GM21825 (cell line): ENCODE results near the gene CORO1C.
"Not testable (repeated sequence)": the region's sequence is repeated elsewhere in the genome, so short reads cannot be mapped to it uniquely, and the experiment has no call there.

Source experiments
- ATAC-seq: cut with Tn5 transposase; IDR thresholded peaks from one replicate; pipeline ENCODE4 v1.9.1; 2021; ENCODE audit warnings: mild to moderate bottlenecking, moderate library complexity; ENCODE audit not compliant: unreplicated experiment

CORO1C gene

DNA sequence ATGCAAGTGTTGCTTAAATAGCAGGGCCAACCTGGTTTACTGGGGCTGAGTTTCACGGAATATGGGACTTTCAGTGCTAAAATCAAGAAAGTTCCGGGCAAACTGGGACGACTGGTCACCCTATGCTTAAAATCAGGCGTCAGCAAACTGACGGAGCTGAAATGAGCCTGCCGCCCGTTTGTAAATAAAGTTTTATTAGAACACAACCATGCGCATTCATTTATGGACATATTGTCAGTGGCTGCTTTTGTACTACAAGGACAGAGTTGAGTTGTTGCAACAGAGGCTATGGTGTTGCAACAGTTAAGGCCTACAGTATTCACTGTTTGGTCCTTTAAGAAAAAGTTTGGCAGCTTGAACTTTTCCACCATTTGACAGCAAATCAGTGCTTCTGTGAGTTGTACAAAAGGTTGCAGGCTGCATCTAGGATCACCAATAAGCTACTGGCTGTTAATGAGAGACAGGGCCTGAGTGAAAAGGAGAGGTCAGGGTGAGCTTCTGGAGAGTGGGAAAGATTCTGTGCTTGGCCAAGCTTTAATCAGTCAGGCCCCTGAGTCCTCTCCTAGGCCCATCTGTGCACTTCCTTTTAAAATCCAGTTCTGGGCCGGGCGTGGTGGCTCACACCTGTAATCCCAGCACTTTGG is 111.0 kb downstream of the CORO1C start:
- ATAC-seq: no peak

DNA sequence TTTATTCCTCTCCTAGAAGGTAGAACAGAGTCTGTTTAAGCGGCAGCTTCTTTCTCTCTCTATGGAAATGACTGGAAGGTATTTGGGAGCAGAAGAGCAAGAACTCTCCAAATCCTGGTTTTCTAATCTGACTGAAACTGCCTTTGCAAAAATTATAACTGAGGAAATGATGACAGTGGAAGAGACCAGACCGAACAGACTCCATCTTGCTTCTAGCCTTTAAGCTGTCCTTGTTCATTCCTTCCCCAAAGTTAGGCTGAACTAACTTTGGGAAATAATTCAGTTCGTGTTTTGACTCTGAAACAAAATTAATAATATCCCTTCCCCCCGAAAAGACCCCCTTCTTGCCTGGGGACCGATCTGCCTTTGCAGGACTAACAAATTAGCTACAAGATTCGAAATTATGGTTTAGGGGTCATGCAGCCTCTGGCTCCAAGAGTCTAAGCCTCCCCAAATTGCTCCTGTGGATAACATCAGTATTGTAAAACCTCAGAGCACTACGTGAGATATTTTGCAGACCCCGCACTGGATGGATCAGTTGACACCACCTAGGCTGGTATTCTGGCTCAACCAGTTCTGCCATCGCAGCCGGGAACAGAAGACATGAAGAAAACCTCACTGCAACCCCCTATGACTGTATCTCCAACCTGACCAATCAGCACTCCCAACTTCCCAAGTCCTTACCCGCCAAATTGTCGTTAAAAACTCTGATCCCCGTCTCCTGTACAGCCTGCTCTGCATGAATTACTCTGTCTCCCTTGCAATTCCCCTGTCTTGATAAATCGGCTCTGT is 111.8 kb downstream of the CORO1C start:
- no peak for ATAC-seq

DNA sequence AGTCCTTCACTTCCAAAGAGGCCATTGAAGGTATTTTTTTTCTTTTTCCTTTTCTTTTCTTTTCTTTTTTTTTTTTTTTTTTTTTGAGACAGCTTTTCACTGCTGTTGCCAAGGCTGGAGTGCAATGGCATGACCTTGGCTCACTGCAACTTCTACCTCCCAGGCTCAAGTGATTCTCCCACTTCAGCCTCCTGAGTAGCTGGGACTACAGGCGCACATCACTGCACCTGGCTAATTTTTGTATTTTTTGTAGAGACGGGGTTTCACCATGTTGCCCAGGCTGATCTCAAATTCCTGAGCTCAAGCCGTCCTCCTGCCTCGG is 112.4 kb downstream of the CORO1C start:
- not testable (repeated sequence) for ATAC-seq

DNA sequence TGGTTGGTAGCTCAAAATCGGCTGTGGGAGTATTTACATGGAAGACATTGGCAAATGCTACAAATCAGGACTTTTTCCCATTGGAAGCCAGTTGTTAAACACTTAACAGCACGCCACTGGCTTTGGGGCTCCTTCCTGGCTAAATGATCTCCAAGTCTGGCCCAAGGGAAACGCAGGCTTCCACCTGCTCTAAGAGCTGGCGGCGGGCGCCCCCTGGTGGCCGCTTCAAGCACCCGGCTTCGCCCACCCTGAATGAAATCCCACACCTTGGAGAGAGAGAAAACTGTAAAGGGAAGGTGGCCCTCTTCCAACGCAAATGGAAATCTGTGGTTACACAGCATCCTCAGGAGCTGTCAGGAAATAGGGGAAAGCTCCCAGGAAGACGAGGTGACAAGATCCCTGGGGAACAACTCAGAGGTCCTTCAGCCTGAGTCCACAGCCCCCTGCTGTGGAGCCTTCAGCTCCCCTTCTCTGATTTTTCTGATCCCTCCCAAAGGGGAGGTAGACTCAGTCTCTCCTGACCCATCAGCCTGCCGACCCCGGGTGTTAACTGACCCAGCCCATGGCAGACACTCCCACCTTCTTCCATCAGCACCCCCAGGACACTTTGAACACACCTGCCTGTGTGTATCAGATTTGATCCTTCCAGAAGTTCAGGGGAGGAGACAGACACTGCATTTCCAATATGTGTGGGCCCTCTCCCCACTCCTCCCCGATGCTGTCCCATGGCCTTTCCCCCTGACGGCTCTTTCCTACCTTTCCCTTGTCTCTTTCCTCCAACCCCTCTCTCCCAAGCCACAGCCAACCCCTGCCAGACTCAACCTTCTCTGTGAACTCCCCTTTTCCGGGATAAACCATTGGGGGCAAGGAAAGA is 113.0 kb downstream of the CORO1C start:
- ATAC-seq: peak; percentile 48

DNA sequence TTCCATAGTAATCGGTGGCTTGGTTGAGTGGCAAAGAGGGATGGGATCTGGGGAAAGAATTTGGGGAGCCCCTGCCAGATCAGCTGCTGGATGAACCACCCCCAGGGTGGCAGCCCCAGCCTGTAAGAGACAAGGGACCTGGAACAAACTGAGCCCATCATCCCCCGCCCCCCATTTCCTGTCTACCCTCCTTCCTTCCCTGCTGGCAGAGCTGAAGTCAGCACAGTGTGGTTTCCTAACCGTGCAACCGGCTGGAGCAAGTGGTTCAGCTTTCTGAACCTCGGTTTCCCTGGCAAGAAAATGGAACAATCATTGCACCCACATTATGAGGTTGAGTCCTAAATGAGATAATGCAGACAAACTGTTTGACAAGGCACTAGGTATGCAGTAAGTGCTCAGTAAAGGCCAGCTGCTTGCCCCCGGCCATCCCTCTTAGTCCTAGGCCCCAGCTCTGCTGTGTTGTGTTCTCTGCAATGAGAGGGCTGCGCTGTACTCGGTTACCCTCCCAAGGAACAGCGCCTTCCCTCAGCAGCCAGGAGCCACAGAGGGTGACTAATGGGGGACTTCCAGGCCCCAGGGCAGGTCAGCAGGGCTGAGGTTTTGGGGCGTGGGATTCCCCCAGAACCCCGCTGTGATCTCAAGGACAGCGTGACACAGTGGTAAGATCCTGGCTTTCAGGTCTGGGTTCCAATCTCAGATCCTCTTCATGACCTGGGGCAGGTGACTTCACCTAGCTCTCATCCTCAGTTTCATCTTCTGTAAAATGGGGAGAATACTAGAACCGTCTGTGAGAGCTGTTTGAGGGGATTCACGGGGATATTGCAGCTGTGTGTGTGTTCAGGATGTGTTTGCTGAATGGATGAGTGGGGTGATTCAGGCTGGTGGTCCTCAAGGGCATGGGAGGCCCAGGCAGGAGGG is 114.1 kb downstream of the CORO1C start:
- peak; percentile 83 for ATAC-seq

DNA sequence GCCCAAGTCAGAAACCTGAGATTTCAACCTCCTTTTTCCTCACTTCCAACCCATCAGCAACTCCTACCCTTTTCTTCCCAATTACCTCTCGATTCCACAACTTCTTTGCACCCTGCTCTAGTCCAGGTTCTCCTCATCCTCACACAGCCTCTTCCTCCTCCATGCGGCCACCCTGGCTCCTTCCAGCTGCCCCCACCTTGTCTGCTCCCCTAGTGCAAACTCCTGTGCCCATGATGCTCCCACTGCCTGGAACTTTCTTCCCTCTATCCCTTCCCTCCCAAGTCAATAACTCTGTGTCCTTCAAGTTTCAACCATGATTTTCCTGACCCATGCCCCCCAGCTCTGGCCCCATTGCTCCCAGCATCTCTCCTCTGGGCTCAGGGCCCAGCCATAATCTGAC is 115.0 kb downstream of the CORO1C start:
- ATAC-seq: no peak

DNA sequence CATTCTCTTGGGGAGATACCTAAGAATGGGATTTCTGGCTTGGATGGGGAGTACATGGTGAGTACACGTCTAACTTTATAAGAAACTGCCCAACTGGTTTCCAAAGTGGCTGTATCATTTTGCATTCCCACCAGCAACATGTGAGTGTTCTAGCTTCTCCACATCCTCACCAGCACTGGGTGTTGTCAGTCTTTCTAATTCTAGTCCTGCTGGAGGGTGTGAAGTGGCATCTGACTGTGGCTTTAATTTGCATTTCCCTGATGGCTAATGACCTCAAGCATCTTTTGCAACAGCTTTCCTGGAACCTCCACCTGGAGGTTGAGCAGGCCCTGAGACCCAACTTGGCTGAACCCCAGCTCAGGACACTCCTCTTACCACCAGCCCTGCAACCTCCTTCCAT is 115.4 kb downstream of the CORO1C start:
- ATAC-seq: no peak

DNA sequence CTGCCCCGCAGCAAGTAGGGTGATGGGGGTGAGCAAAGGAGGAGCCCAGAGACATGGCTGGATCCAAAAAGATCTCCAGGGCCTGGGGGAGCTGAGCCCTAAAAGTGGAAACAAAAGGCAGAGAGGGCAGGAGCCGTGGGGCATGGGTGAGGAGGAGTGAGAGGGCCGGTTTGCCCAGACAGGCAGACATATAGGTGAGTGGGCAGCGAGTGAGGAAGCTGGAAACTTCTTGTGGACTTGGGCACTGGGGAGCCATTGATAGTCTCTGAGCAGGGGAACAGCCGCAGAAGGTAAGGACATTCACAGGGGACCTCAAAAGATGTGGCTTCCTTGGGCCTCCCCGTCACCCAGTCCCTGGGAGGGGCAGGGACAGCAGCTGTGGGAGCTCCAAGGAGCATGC is 116.7 kb downstream of the CORO1C start:
- no peak for ATAC-seq

DNA sequence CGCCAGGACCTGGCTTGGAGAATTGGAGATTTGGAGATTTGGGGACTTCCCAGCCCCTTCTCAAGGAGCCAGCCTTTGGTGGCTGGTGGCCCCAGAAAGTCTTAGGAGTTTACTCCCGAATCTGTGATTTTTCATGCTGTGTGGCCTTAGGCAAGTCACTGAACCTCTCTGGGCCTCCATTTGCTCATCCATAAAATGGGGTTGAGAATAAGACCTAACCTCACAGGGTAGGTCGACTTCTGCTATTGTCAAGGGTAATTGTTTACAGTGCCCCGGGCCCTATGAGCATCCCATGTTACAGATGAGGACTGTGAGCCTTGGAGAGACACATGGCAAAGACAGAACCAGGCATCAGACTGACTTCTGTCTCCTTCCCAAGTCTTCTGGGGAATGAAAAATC is 117.3 kb downstream of the CORO1C start:
- no peak for ATAC-seq

DNA sequence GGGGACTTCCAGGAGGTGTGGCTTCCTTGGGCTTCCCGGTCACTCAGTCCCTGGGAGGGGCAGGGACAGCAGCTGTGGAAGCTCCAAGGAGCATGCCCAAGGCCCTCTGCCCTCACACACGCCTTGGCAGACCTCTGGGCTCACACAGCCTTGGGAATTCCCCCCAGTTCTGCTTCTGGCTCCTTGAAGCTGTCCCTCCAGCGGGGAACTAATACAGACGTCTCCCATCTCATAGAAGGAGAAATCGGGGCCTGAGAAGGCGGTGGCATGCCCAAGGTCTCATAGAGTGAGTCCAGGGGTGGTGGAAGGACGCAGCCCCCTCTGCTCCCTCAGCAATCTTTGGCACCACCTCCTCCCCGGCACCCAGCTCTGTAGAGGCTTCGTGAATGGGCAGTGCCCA is 117.8 kb downstream of the CORO1C start:
- ATAC-seq: no peak

DNA sequence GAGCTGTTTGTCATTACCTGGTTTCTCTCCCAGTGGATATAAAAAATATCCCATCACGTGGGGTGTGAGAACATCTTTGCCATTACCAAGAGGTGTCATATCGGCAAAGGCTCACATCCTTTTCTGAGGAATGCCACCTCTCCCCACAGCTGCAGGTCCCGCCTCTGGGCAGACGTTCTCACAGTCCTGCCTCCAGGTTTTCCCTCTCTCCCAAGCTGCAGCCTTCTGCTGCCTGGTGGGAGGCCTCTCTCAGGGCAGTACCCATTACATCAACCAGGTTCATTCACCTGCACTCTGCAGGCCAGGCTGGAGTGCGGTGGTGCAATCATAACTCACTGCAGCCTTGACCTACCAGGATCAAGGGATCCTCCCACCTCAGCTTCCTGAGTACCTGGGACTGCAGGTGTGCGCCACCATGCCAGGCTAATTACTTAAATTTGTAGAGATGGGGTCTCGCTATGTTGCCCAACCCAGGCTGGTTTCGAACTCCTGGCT is 118.5 kb downstream of the CORO1C start:
- ATAC-seq: no peak

DNA sequence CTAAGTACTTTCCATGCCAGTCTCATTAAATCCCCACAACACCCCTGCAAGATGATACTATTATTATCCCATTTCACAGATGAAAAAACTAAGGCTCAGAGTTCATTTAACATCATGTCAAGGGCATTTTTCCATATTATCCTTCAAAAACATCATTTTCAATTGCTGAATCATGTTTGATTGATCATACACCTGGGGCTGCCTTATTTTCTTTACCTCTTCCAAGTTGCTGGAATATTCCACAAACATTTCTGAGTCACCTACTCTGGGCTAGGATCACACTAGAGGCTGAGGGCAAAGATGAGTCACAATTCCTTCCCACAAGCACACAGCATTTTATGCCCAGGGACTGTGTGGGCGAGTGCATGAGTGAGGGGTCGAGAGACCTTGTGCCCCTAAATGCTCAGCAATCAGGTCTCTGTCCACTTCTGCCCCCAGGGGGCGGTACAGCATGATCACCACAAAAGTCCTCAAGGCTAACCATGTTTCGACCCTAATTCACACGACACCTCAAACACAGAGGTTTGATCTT is 119.4 kb downstream of the CORO1C start:
- no peak for ATAC-seq

DNA sequence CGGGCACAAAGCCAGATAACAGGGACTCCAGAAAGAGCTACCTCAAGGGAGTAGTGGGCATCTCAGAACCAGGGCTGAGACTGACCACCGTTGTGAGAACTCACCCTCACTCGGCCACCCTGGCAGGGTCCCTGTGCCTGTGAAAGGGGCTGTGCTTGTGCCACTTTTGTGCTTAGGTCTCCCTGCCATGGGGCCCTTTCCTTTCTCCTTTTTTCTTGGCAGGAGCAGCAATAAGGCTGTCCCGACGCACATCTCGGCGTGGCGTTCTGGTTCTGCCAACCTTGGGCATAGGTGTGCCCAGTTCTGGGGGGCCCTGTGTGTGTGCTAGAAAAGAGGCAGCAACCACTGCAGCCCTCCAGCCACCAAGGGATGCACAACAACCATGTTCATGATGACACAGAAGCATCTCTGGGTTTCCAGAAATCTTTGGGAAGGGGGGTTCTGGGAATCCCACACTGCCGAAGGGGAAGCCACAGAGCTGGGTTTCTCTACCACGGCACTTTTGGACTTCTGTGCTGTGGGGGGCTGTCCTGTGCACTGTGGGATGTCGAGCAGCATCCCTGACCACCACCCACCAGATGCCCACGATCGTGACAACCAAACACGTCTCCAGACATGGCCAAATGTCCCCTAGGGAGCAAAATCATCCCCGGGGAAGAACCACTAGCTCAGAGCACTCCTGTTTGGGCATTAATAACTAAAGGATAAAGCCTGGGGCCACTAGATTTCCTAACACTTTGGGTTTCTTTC is 120.3 kb downstream of the CORO1C start:
- ATAC-seq: no peak

DNA sequence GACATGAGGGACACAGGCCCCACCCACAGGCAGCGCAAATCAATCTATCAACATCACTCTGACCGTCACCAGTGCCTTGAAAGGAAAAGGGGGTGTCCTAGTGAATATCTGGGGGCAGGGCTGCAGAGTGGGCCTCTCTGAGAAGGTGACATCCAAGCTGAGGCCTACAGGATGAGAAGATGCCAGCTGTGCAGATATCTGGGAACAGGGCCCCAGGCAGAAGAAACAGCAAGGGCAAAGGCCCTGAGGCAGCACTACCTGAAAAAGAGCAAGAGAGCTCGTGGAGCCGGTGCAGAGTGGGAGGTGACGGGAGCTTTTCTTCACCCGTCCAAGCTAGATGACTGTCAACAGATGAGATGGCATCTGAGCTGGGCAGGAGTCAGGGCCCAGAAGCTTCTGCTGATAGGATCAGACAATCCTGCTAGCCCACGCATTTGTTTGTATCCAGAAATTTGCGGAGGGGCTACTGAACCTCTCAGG is 120.9 kb downstream of the CORO1C start:
- ATAC-seq: no peak

DNA sequence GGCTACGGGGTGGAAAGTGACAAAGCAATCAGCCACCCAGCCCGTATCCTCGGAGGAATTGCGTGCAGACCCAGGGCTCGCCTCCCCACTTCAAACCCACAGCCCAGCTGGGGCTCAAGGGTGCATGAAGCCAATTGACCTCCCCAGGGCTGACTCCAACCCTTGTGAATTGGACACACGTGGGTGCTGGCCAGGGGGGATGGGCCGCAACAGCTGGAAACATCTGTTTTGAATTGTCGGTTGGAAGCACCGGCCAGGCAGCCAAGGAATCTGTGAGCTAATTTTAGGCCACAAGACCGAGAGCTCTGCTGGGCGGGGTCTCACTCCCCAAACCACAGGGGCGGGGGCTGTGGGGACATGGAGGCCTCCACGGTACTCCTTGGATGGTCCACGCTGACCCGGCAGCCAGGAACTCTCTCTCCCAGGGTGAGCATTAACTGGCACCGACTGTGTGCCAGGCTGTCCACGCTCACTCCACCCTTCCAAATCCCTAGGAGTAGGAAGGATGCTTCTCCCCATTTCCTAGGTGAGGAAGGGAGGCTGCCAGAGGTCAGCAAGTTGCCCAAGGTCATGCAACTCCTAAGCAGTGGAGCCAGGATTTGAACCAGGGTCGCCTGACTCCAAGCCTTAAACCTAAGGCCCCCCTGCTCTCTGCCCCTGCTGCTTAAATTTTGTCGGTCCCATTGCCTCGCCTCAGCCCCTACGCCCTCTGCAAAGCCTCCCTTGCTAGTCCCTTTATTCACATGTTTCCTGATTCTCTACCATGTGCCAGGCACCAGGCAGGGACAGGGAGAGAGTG is 121.6 kb downstream of the CORO1C start:
- ATAC-seq: no peak

DNA sequence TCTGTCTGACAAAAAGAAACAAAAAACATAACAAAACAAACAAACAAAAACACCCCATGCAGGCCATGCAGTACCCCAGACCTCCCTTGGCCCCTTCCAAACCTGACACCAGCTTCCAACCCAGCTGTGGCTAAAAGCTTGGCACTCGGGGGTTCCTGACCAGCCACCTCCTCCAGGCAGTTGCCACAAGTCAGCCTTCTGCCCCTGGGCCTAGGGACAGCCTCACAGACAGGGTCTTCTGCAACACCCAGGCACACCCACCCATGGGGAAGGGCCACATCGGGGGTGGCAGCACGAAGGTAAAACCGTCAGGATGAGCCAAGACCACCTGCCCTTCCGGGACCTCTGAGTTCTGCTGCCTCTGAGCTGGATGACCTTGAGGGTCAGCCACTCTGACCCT is 122.7 kb downstream of the CORO1C start:
- ATAC-seq: no peak

DNA sequence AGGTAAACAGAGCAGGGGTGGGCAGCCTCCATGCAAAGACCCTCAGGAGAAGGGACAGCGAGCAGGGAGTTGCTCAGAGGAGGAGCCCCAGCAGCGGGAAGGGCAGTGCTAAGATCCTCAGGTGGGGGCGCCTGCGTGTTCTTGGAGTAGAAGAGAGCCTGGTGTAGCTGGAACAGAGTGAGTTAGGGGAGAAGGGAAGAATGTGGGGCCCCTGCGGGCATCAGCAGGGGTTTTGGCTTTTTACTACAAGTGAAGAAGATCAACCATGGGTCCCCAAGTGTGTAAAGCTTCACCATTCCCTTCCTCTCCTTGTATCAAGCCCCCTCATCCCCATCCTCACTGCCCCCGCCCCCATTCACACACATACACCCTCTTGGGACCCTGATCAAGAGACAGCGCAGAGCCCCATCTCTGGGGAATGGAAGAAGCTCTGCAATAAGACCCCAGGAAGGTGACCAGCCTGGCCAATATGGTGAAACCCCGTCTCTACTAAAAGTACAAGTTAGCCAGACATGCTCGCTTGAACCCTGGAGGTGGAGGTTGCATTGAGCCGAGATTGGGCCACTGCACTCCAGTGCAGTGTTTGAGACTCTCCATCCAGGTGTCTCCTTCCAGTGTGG is 123.2 kb downstream of the CORO1C start:
- no peak for ATAC-seq

DNA sequence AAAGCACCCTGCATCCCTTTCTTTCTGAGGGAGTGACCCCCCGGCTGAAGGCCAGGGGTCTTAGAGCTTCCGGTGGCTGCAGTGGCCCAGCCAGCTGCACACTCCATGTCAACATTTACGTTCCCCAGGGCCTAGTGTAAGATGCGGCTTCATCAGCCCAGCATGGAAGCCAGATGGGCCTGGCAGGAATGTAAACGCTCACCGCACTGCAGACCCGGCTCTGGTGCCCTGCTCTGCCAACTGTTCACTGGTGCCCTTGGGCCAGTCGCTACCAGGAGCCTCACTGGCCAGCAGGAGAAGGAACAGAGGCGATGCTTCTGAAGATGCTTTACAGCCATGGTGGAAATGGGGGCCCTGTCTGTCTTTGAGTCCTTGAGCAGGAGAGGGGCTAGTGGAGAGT is 124.8 kb downstream of the CORO1C start:
- ATAC-seq: no peak
